Adrenal gland (tissue), 12 donors: ENCODE data around the gene ITPK1. TPM values are rescaled to one million over a fixed set of nuclear protein-coding genes. Genes with fewer than 3 reads are reported as not detected.

Experiments
- DNase-seq, 7 donors: peaks; one replicate each; pipeline ENCODE4 v3.0.0-alpha.2; 2019 to 2020
- H3K27ac ChIP-seq, 5 donors: fragments of 200-600 bp; sonication (generic) in 4 of 5; 1 replicate in 3 of 5; 2 replicates in 2 of 5; pipeline versions ENCODE4 v1.5.1 to v1.8.0; 2016 to 2020; ENCODE audit warnings: mild to moderate bottlenecking in 1 of 5
- H3K27me3 ChIP-seq: fragments of 200-600 bp; 2 replicates; pipeline ENCODE4 v1.8.0; 2021
- H3K36me3 ChIP-seq, 2 donors: fragments of 200-600 bp; replicated peaks in 1 of 2; 1 replicate in 1 of 2; 2 replicates in 1 of 2; pipeline versions ENCODE4 v1.5.1 to v1.8.0; 2018 to 2022
- H3K4me1 ChIP-seq, 2 donors: fragments of 200-600 bp; replicated peaks in 1 of 2; 1 replicate in 1 of 2; 2 replicates in 1 of 2; pipeline versions ENCODE4 v1.5.1 to v1.8.0; 2018 to 2021
- H3K4me3 ChIP-seq, 4 donors: fragments of 200-600 bp; sonication (generic) in 3 of 4; one replicate each; pipeline ENCODE4 v1.5.1; 2016 to 2018
- H3K9me3 ChIP-seq, 3 donors: fragments of 200-600 bp; sonication (generic) in 1 of 3; replicated peaks in 1 of 3; 1 replicate in 2 of 3; 2 replicates in 1 of 3; pipeline versions ENCODE4 v1.5.1 to v1.8.0; 2016 to 2021
- POLR2A ChIP-seq, 2 donors: fragments of 450-650 bp; IDR thresholded peaks; one replicate each; pipeline ENCODE4 v1.6.1; 2017; ENCODE audit warnings: antibody characterized with exemption in 2 of 2, mild to moderate bottlenecking in 2 of 2, moderate library complexity in 1 of 2
- WGBS, 4 donors: extraction: QIAGEN DNeasy Blood & Tissue Kit in 2 of 4; methylation state at CpG; one replicate each; pipeline versions ENCODE4 v1.1.5 to v1.1.7; 2013 to 2017; 5-methylcytosine and 5-hydroxymethylcytosine counted together
- intact Hi-C, 2 donors: fragments of 100-400 bp; cut with DNase I; formaldehyde crosslinking; loops; one replicate each; pipeline versions ENCODE4 v1.14.1 to v1.15.0; 2022 to 2023
- polyA plus RNA-seq, 3 donors: library from polyadenylated mRNA; stranded (reverse); fragments of 200-250 nt in 2 of 3; fragments of 350-450 nt in 1 of 3; fragmentation: Illumina TruSeq in 1 of 3; extraction: RNeasy Lipid Tissue Mini Kit (QIAGEN cat#74804) in 1 of 3; gene quantifications; one replicate each; pipeline ENCODE4 v1.2.3, GENCODE V29; 2013 to 2014
- total RNA-seq, 9 donors: library from RNA; depleted of rRNA in 4 of 9; stranded (reverse); fragments of >200 nt in 4 of 9; fragments of 120-200 nt in 1 of 9; fragmentation: NEBNext Ultra II Directional in 1 of 9; extraction: Animal tissue kit (Norgen Biotek cat#: 25700) in 1 of 9; gene quantifications; one replicate each; pipeline versions ENCODE4 v1.1.0 to v1.2.4, GENCODE V29; 2013 to 2023
- TF ChIP-seq, protein P1 (sequence below), 6 experiments: fragments of 450-650 bp in 4 of 6; fragments of 200-600 bp in 2 of 6; sonication (generic) in 1 of 6; IDR thresholded peaks; 1 replicate in 5 of 6; 2 replicates in 1 of 6; pipeline versions ENCODE4 v1.5.1 to v1.8.0; 2016 to 2021; ENCODE audit warnings: antibody characterized with exemption in 6 of 6, mild to moderate bottlenecking in 2 of 6, moderate library complexity in 1 of 6
- donor health status: healthy with polysubstance abuse.
- donor health status: Bipolar disorder and iron deficiency.
- donor health status: DM: yes; HTN: yes; CAD: no.
- donor health status: DM: no; HTN: no; CAD: no.
- donor health status: DM: no; HTN: no; CAD: no.
- donor health status: DM: yes; HTN: yes; CAD: no.

Gene ITPK1
- total and polyA plus RNA-seq, 12 donors = 28.1 to 182 (median 49.2) TPM

DNA sequence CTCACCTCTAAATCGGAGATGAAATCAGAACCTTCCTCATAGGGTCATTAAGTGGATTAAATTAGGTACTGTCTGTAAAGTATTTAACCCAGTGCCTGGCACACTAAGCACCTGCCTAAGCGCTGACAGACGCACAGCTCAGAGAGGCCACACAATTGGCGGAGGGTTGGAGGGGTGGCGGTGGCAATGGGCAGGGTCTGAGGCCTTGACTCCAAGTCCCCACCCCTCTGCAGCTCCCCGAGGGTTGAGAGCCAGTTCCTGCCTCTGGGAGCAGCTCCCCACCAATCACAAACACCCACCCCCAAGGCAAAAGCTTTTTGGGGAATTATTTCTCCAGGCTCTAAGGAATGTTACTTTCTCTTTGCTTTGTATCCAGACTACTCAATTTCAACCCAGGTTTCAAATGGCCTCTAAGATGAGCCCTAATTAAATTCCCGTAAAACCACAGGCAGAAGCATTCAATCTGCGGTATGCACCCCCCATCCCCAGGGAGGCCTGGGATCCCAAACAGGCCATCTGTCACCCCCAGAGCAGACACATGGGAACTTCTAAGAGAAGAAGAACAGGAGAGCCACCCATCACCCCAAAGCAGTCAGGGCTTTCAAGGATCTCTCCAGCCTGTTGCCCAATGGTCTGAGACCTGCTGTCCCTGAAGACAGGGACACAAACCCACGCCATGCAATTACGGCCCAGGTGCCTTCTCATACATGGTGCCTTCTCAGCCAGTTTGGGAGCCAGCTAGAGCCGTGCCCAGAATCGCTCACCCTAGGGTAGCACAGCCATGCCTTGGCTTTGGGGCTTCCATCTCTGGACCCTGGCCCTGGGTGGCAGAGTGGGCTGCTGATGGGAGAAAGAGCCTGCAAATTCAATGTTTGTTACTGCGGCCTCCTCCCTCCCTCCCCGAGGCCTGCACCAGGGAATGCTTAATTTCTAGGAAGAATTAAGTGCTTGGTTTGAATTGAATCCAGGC lies 126.7 kb downstream of the ITPK1 start:
- H3K4me3 ChIP-seq = no peak overlapping the region
- no peaks in the 10 kb centered on the region for H3K27me3 ChIP-seq
- DNase-seq = no peak
- H3K4me1 ChIP-seq = peaks cover 16 to 22% of the 10 kb centered on the region in 2 donors
- peaks cover 0 to 5% of the 10 kb centered on the region in 2 donors for H3K36me3 ChIP-seq
- H3K27ac ChIP-seq = peak overlapping the region in 1 of 5 donors; percentile 78
- H3K9me3 ChIP-seq = no peaks in the 10 kb centered on the region
- intact Hi-C loops = no loop called here
- TF ChIP-seq, protein P1, sequence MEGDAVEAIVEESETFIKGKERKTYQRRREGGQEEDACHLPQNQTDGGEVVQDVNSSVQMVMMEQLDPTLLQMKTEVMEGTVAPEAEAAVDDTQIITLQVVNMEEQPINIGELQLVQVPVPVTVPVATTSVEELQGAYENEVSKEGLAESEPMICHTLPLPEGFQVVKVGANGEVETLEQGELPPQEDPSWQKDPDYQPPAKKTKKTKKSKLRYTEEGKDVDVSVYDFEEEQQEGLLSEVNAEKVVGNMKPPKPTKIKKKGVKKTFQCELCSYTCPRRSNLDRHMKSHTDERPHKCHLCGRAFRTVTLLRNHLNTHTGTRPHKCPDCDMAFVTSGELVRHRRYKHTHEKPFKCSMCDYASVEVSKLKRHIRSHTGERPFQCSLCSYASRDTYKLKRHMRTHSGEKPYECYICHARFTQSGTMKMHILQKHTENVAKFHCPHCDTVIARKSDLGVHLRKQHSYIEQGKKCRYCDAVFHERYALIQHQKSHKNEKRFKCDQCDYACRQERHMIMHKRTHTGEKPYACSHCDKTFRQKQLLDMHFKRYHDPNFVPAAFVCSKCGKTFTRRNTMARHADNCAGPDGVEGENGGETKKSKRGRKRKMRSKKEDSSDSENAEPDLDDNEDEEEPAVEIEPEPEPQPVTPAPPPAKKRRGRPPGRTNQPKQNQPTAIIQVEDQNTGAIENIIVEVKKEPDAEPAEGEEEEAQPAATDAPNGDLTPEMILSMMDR (IDR thresholded peaks at IDR 0.05) = no peak
- TF ChIP-seq POLR2A (IDR thresholded peaks at IDR 0.05) = no peak
- WGBS, 4 donors = 90 to 95% (median 94%) methylated on average over 13 to 14 of the region's 14 CpGs

DNA sequence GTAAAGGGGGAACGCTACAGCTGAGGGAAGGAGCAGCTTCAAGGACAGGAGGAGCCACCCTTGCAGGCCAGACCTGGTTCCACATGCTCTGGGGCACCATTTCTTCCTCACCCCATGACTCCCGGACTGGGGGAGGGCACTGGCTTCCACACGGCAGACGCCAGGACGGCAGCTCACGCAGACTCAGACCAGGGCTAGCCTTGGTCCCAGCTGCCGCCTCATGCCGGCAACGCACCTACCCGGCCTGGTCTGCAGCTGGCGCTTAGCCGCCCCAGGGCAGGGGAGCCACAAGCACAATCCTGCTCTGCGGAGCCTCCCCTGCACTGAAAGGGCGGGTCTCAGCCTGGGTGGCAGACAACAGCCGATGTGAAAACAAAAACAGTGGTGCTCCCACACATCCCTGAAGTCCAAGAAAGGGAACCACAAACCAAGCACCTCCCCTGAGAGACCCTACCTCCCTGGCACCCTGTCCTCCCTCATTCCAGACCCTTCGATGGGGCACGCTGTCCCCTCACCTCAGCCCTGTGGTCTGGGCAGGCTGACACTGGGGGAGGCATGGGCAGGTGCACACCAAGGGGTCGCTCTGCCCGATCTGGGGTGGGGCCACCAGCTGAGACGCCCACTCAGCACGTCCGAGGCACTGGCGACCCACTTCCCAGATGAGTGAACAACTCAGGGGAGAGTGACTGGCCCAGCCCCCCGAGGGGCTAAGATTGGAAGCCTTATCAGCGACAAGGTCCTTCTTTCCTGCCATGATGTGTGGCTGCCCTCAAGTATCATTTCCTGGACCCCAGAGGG lies 127.8 kb downstream of the ITPK1 start:
- H3K27ac ChIP-seq = peak overlapping the region in 1 of 5 donors; percentile 56

DNA sequence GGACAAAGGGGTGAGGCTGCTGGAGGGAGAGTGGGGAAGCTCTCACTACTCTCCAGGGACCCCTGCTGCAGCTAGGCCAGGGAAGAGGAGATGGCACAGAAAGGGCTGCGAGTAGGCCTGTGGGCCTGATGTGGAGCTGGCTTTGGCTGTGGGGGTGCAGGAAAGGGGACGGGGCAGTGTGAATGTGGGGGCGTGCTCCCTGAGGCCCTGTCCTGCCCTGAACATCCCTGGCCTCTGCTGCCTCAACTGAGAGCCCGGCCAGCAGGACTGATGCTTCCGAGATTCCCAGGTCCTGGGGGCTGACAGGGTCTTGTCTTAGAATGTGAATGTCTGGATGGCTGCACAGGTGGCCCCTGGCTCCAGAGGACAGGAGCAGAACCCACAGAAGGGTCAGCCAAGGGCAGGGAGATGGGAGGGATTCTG lies 128.6 kb downstream of the ITPK1 start:
- peak overlapping the region in 1 of 5 donors; percentile 56 for H3K27ac ChIP-seq
- no peak for DNase-seq
- 84 to 100% (median 92%) methylated on average over 4 to 5 of the region's 5 CpGs for WGBS, 4 donors
- intact Hi-C loops = no loop called here
- no peaks in the 10 kb centered on the region for H3K9me3 ChIP-seq
- peaks cover 11% of the 10 kb centered on the region in 2 donors for H3K4me1 ChIP-seq
- no peak overlapping the region for H3K4me3 ChIP-seq
- H3K27me3 ChIP-seq = no peaks in the 10 kb centered on the region
- TF ChIP-seq, protein P1 (IDR thresholded peaks at IDR 0.05) = no peak
- TF ChIP-seq POLR2A (IDR thresholded peaks at IDR 0.05) = no peak
- H3K36me3 ChIP-seq = no peaks in the 10 kb centered on the region

More for the DNA sequence above, 127.8 kb downstream of the ITPK1 start:
- H3K4me3 ChIP-seq = no peak overlapping the region
- no peaks in the 10 kb centered on the region for H3K9me3 ChIP-seq
- TF ChIP-seq POLR2A (IDR thresholded peaks at IDR 0.05) = no peak
- TF ChIP-seq, protein P1 (IDR thresholded peaks at IDR 0.05) = no peak
- 93 to 100% (median 95%) methylated on average over 1 to 25 of the region's 25 CpGs for WGBS, 4 donors
- no peaks in the 10 kb centered on the region for H3K36me3 ChIP-seq
- peak in 1 of 7 donors; percentile 82 for DNase-seq
- H3K4me1 ChIP-seq = peaks cover 11% of the 10 kb centered on the region in 2 donors
- H3K27me3 ChIP-seq = no peaks in the 10 kb centered on the region
- intact Hi-C loops = no loop called here
